ENCODE data around the gene TBC1D22B.

- no peak for TF ChIP-seq CTCF (IDR thresholded peaks at IDR 0.05)
- TF ChIP-seq POLR2A (IDR thresholded peaks at IDR 0.05): no peak
- TF ChIP-seq POLR2AphosphoS5 (IDR thresholded peaks at IDR 0.05): no peak
Observed at GRCh38 chr6:37299990-37300389, 42.4 kb downstream of the TBC1D22B start.
